Neural cell (in vitro differentiated cells): ENCODE results near the gene SZT2. TPM values are rescaled to one million over a fixed set of nuclear protein-coding genes. Genes with fewer than 3 reads are reported as not detected.

Experiments used
- H2AFZ ChIP-seq: fragments of 200-600, 300-800 bp; sonication (generic), shearing (Covaris generic); 2 replicates; pipeline ENCODE4 v1.6.0; 2014; ENCODE audit warnings: low read depth, mild to moderate bottlenecking, antibody characterized with exemption, low read length, moderate library complexity
- H3F3A ChIP-seq: fragments of 200-600 bp; shearing (Covaris generic); 2 replicates; pipeline ENCODE4 v1.6.1; 2016; ENCODE audit warnings: mild to moderate bottlenecking, moderate library complexity, mixed read lengths, antibody characterized with exemption, low read length; ENCODE audit not compliant: insufficient read depth, poor library complexity, severe bottlenecking
- H3K27ac ChIP-seq: fragments of 200-600, 300-800 bp; sonication (generic), shearing (Covaris generic); 2 replicates; pipeline ENCODE4 v1.5.1; 2014; ENCODE audit warnings: mild to moderate bottlenecking, low read length, moderate library complexity
- H3K27me3 ChIP-seq: fragments of 300-800, 200-600 bp; sonication (generic), shearing (Covaris generic); 2 replicates; pipeline ENCODE4 v1.6.0; 2014; ENCODE audit warnings: mild to moderate bottlenecking, low read depth, low read length, moderate library complexity; ENCODE audit not compliant: insufficient read depth
- H3K36me3 ChIP-seq: fragments of 300-800, 200-600 bp; sonication (generic), shearing (Covaris generic); 2 replicates; pipeline ENCODE4 v1.5.1; 2014; ENCODE audit warnings: mild to moderate bottlenecking, antibody characterized with exemption, low read length, moderate library complexity; ENCODE audit not compliant: insufficient read depth
- H3K4me2 ChIP-seq: fragments of 300-800, 200-600 bp; sonication (generic), shearing (Covaris generic); 2 replicates; pipeline ENCODE4 v1.6.0; 2014; ENCODE audit warnings: mild to moderate bottlenecking, low read length
- H3K4me3 ChIP-seq: fragments of 300-800, 200-600 bp; sonication (generic), shearing (Covaris generic); 2 replicates; pipeline ENCODE4 v1.5.1; 2014; ENCODE audit warnings: mild to moderate bottlenecking, low read length, moderate library complexity
- H3K79me2 ChIP-seq: fragments of 200-600 bp; shearing (Covaris generic); replicated peaks from 2 replicates; pipeline ENCODE4 v1.6.0; 2014; ENCODE audit warnings: mild to moderate bottlenecking, low read length, moderate library complexity; ENCODE audit not compliant: insufficient read depth
- H3K9ac ChIP-seq: fragments of 300-800, 200-600 bp; sonication (generic), shearing (Covaris generic); 2 replicates; pipeline ENCODE4 v1.6.1; 2016; ENCODE audit warnings: mild to moderate bottlenecking, low read length, mixed read lengths
- H3K9me2 ChIP-seq: fragments of 200-600 bp; shearing (Covaris generic); 2 replicates; pipeline ENCODE4 v1.6.1; 2016; ENCODE audit warnings: mild to moderate bottlenecking, low read length, mixed read lengths; ENCODE audit not compliant: insufficient read depth
- H3K9me3 ChIP-seq: fragments of 200-600, 300-800 bp; sonication (generic), shearing (Covaris generic); 2 replicates; pipeline ENCODE4 v1.6.1; 2016; ENCODE audit warnings: mild to moderate bottlenecking, mixed run types, low read length, moderate library complexity, mixed read lengths
- H4K20me1 ChIP-seq: fragments of 200-600 bp; shearing (Covaris generic); 2 replicates; pipeline ENCODE4 v1.6.1; 2016; ENCODE audit warnings: mild to moderate bottlenecking, mixed run types; ENCODE audit not compliant: insufficient read depth
- CTCF ChIP-seq: fragments of 450-650 bp; IDR thresholded peaks from 2 replicates; pipeline ENCODE4 v1.5.1; 2014; ENCODE audit warnings: antibody characterized with exemption, mild to moderate bottlenecking, moderate library complexity; ENCODE audit not compliant: poor library complexity, severe bottlenecking
- EZH2 ChIP-seq: fragments of 200-600, 300-800 bp; shearing (Covaris generic), sonication (generic); IDR thresholded peaks from 2 replicates; pipeline ENCODE4 v1.6.1; 2014; ENCODE audit warnings: antibody characterized with exemption, low read length, borderline replicate concordance, mild to moderate bottlenecking; ENCODE audit not compliant: insufficient read depth, poor library complexity, severe bottlenecking
- MXI1 ChIP-seq: fragments of 450-650 bp; conservative IDR thresholded peaks from 2 replicates; pipeline ENCODE4 v1.6.1; 2014; ENCODE audit warnings: antibody characterized with exemption, mild to moderate bottlenecking; ENCODE audit not compliant: poor library complexity, severe bottlenecking
- POLR2AphosphoS5 ChIP-seq: IDR thresholded peaks from 2 replicates; pipeline ENCODE4 v1.6.1; 2012
- RAD21 ChIP-seq: fragments of 450-650 bp; conservative IDR thresholded peaks from 2 replicates; pipeline ENCODE4 v1.6.1; 2014; ENCODE audit warnings: antibody characterized with exemption, mild to moderate bottlenecking, moderate library complexity
- SMC3 ChIP-seq: fragments of 450-650 bp; conservative IDR thresholded peaks from 2 replicates; pipeline ENCODE4 v1.6.1; 2014; ENCODE audit warnings: antibody characterized with exemption, mild to moderate bottlenecking, moderate library complexity; ENCODE audit not compliant: poor library complexity
- polyA plus RNA-seq: library from polyadenylated mRNA; depleted of rRNA; stranded (reverse); fragments of >200 nt; gene quantifications from 2 replicates; pipeline ENCODE4 v1.2.3, GENCODE V29; 2014
- TF ChIP-seq, protein P1 (sequence below): IDR thresholded peaks from 2 replicates; pipeline ENCODE4 v1.6.1; 2012; ENCODE audit warnings: borderline replicate concordance

The SZT2 gene
- polyA plus RNA-seq, 1 donor from 2014 or later: 6.6 TPM

GRCh38 chr1:43439781-43440180 lies 50.1 kb downstream of the SZT2 start:
- no peaks in the 10 kb centered on the region for H3F3A ChIP-seq
- no peaks in the 10 kb centered on the region for H3K9me2 ChIP-seq
- H3K9ac ChIP-seq: no peak overlapping the region
- H3K36me3 ChIP-seq: no peaks in the 10 kb centered on the region
- H3K4me2 ChIP-seq: no peak overlapping the region
- no peaks in the 10 kb centered on the region for H3K9me3 ChIP-seq
- no peak overlapping the region for H2AFZ ChIP-seq
- H3K79me2 ChIP-seq: no peaks in the 10 kb centered on the region
- TF ChIP-seq, protein P1, sequence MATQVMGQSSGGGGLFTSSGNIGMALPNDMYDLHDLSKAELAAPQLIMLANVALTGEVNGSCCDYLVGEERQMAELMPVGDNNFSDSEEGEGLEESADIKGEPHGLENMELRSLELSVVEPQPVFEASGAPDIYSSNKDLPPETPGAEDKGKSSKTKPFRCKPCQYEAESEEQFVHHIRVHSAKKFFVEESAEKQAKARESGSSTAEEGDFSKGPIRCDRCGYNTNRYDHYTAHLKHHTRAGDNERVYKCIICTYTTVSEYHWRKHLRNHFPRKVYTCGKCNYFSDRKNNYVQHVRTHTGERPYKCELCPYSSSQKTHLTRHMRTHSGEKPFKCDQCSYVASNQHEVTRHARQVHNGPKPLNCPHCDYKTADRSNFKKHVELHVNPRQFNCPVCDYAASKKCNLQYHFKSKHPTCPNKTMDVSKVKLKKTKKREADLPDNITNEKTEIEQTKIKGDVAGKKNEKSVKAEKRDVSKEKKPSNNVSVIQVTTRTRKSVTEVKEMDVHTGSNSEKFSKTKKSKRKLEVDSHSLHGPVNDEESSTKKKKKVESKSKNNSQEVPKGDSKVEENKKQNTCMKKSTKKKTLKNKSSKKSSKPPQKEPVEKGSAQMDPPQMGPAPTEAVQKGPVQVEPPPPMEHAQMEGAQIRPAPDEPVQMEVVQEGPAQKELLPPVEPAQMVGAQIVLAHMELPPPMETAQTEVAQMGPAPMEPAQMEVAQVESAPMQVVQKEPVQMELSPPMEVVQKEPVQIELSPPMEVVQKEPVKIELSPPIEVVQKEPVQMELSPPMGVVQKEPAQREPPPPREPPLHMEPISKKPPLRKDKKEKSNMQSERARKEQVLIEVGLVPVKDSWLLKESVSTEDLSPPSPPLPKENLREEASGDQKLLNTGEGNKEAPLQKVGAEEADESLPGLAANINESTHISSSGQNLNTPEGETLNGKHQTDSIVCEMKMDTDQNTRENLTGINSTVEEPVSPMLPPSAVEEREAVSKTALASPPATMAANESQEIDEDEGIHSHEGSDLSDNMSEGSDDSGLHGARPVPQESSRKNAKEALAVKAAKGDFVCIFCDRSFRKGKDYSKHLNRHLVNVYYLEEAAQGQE: no peak
- TF ChIP-seq MXI1: no peak
- no peaks in the 10 kb centered on the region for H4K20me1 ChIP-seq
- no peak overlapping the region for H3K27ac ChIP-seq
- H3K4me3 ChIP-seq: no peak overlapping the region
- H3K27me3 ChIP-seq: no peaks in the 10 kb centered on the region

- no peaks in the 10 kb centered on the region for H3K79me2 ChIP-seq
- H3K27ac ChIP-seq: no peak overlapping the region
- no peak overlapping the region for H2AFZ ChIP-seq
- H3K27me3 ChIP-seq: no peaks in the 10 kb centered on the region
- no peak overlapping the region for H3K4me2 ChIP-seq
- H3K9me3 ChIP-seq: no peaks in the 10 kb centered on the region
- H3K9ac ChIP-seq: no peak overlapping the region
- no peaks in the 10 kb centered on the region for H3K9me2 ChIP-seq
- TF ChIP-seq RAD21 (no peak), POLR2AphosphoS5 (no peak), SMC3 (no peak), MXI1 (no peak), CTCF (no peak), EZH2 (no peak)
- TF ChIP-seq, protein P1: no peak
- no peaks in the 10 kb centered on the region for H3F3A ChIP-seq
- no peaks in the 10 kb centered on the region for H3K36me3 ChIP-seq
- H3K4me3 ChIP-seq: no peak overlapping the region
- no peaks in the 10 kb centered on the region for H4K20me1 ChIP-seq
These were observed 50.7 kb downstream of the SZT2 start for GRCh38 chr1:43440358-43440757.
